VCaP (cell line): ENCODE results near the gene SV2B.
A peak's percentile ranks its signal among the peaks of the same experiment; 100 is the strongest.

Experiments used
- H3K27ac ChIP-seq: fragments of 450-650 bp; 2 replicates; pipeline ENCODE4 v1.5.1; 2017
- TF ChIP-seq, protein P1 (sequence below): fragments of 450-650 bp; conservative IDR thresholded peaks from 2 replicates; pipeline ENCODE4 v1.5.1; 2017; ENCODE audit warnings: mild to moderate bottlenecking, moderate library complexity

The SV2B gene

DNA sequence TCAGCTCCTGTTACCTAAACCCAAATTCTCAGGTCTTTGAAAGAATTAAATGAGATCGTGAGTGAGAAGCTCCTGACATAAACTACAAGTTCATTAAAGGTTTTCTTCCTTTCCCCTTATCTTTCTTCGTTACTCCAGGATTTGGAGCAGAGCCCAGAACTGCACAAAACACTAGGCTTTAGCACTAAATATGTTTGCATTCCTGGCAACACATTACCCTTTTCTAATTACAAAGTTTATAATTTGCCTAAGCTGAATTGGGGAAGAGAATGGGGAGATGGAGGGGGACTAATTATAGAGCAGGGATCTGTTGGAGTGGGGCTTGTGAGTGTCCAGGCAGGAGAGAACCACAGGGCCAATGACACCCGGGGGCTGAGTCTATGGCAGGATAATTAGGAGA, 109.7 kb downstream of the SV2B start:
- TF ChIP-seq, protein P1, sequence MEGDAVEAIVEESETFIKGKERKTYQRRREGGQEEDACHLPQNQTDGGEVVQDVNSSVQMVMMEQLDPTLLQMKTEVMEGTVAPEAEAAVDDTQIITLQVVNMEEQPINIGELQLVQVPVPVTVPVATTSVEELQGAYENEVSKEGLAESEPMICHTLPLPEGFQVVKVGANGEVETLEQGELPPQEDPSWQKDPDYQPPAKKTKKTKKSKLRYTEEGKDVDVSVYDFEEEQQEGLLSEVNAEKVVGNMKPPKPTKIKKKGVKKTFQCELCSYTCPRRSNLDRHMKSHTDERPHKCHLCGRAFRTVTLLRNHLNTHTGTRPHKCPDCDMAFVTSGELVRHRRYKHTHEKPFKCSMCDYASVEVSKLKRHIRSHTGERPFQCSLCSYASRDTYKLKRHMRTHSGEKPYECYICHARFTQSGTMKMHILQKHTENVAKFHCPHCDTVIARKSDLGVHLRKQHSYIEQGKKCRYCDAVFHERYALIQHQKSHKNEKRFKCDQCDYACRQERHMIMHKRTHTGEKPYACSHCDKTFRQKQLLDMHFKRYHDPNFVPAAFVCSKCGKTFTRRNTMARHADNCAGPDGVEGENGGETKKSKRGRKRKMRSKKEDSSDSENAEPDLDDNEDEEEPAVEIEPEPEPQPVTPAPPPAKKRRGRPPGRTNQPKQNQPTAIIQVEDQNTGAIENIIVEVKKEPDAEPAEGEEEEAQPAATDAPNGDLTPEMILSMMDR, result no peak
- H3K27ac ChIP-seq, result peak overlapping the region; percentile 72

DNA sequence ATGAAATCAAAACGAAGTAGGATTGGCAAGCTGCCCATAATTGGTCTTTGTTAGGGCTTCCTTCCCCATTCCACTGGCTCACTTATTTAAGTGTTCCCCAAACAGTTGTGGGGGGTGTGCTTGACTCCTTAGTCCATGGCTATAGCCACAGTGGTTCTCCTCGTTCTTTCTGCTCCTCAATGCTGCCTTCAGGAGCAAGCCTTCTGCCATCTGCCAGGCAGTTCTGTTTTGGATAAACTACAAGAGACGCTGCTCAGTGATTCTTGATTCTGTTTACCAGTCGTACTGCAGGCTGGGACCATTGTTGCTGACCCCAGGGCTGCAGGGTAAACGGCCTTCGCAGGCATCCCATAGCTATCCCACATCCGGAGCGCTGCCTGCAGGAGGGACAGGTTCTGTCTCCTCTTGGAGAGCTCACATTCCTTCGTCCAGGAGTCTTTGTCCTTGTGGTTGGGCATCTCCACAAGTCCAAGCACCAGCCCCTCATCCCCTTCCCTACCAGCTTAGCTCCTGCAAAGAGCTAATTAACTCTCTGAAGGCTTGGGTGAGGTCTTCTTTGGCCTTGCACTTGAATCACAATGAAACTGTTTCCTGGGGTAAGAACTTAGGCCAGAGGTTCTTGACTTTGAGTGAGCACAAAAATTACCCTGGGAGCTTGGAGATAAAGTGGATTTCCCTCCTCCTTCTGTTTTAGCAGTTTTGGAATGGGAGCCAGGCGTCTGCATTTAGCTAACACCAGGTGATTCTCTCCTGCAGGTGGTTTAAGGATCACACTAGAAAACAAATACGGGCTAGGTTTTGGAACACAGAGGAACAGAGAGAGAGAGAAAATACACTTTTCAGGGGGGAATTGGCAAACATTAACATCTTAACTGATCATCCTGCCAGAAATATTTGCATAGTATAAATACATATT, 114.9 kb downstream of the SV2B start:
- peak overlapping the region; percentile 78 for H3K27ac ChIP-seq
- TF ChIP-seq, protein P1, result no peak

GRCh38 chr15:91216000-91216399, 115.9 kb downstream of the SV2B start:
- TF ChIP-seq, protein P1, result no peak
- H3K27ac ChIP-seq, result peak overlapping the region; percentile 78

GRCh38 chr15:91219206-91219605, 119.1 kb downstream of the SV2B start:
- TF ChIP-seq, protein P1, result no peak
- peak overlapping the region; percentile 78; the same call in 1 of the 2 replicates for H3K27ac ChIP-seq

DNA sequence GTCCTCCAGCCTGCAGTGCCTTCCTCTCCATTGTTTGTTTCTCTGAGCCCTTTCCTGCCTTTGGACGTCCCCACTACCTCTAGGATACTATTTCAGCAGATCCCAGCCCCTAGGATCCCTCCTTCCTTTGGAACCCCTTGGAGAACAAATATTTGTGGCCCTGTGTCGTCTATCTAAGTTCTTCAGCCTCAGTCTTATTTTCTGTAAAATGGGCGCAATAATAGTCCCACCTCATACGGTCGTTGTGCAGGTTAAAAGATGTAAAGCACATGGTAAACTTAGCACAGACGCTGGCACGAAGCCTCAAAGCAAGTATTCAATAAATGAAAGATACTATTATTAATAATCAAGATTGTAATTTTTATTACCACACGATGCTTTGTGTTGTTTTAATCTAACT, 122.0 kb downstream of the SV2B start:
- no peak overlapping the region for H3K27ac ChIP-seq
- TF ChIP-seq, protein P1, result no peak

DNA sequence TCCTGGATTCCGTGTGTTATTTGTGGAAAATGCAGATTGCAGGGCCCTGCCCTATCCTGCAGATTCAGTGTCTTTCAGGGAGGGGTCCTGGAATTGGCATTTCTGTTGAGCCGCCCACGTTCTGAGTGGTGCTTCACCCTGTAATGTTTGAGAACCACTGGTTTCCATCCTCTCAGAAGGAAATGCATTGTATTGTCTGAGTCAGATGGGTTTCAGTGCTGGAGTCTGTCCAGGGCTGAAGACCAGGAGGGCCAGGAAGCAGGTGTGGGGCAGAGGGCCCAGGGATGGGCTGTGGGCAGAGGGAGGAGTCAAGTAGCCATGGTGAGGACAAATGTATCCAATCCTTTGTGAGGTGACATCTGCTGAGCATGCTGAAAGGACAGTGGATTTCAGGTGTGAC, 123.8 kb downstream of the SV2B start:
- TF ChIP-seq, protein P1, result no peak
- peak overlapping the region; percentile 27; the same call in 1 of the 2 replicates for H3K27ac ChIP-seq

GRCh38 chr15:91224755-91225380, 124.8 kb downstream of the SV2B start:
- H3K27ac ChIP-seq, result peak overlapping the region; percentile 27; the same call in 1 of the 2 replicates
- TF ChIP-seq, protein P1, result peak; percentile 97
